Vagina (tissue), 2 donors: ENCODE results near the gene DNAJC7. TPM values are rescaled to one million over a fixed set of nuclear protein-coding genes. Genes with fewer than 3 reads are reported as not detected.

Source experiments
- DNase-seq, 2 donors: peaks; one replicate each; pipeline ENCODE4 v3.0.0-alpha.2; 2017; ENCODE audit errors: extremely low spot score in 2 of 2
- H3K27ac ChIP-seq: fragments of 200-600 bp; sonication (generic); one replicate; pipeline ENCODE4 v1.5.1; 2019
- H3K27me3 ChIP-seq: fragments of 200-600 bp; sonication (generic); one replicate; pipeline ENCODE4 v1.5.1; 2019
- H3K36me3 ChIP-seq, 2 donors: fragments of 200-600 bp; sonication (generic); one replicate each; pipeline ENCODE4 v1.5.1; 2017 to 2019
- H3K4me1 ChIP-seq: fragments of 200-600 bp; sonication (generic); one replicate; pipeline ENCODE4 v1.5.1; 2019
- H3K4me3 ChIP-seq, 2 donors: fragments of 200-600 bp; sonication (generic); 1 replicate in 1 of 2; 2 replicates in 1 of 2; pipeline ENCODE4 v1.5.1; 2016 to 2019
- H3K9me3 ChIP-seq: fragments of 200-600 bp; sonication (generic); one replicate; pipeline ENCODE4 v1.5.1; 2019
- CTCF ChIP-seq, 3 experiments: fragments of 450-650 bp in 2 of 3; fragments of 200-600 bp in 1 of 3; sonication (generic) in 1 of 3; IDR thresholded peaks; one replicate each; pipeline ENCODE4 v1.5.1; 2017 to 2019; ENCODE audit warnings: antibody characterized with exemption in 3 of 3, mild to moderate bottlenecking in 2 of 3, moderate library complexity in 2 of 3
- POLR2A ChIP-seq, 2 donors: fragments of 450-650 bp; IDR thresholded peaks; one replicate each; pipeline ENCODE4 v1.6.1; 2017; ENCODE audit warnings: antibody characterized with exemption in 2 of 2, mild to moderate bottlenecking in 2 of 2, moderate library complexity in 2 of 2
- POLR2AphosphoS5 ChIP-seq, 2 donors: sonication (generic); formaldehyde crosslinking; IDR thresholded peaks; one replicate each; pipeline ENCODE4 v1.9.0; 2017; ENCODE audit warnings: antibody characterized with exemption in 2 of 2, mild to moderate bottlenecking in 2 of 2, low read depth in 1 of 2; ENCODE audit not compliant: insufficient read depth in 1 of 2
- intact Hi-C: fragments of 100-400 bp; cut with DNase I; formaldehyde crosslinking; loops from one replicate; pipeline ENCODE4 v1.15.1; 2023
- total RNA-seq: library from RNA; depleted of rRNA; stranded (reverse); fragments of >200 nt; gene quantifications from one replicate; pipeline ENCODE4 v1.2.3, GENCODE V29; 2016

The DNAJC7 gene
- total RNA-seq, 1 donor from 2014 or later, result 60.2 TPM

- TF ChIP-seq POLR2AphosphoS5 (IDR thresholded peaks at IDR 0.05; ENCODE audit: insufficient read depth in 1 of 2, low read depth in 1 of 2) (peak in 1 of 2 donors; percentile 79), CTCF (IDR thresholded peaks at IDR 0.05) (no peak), POLR2A (IDR thresholded peaks at IDR 0.05) (peak in 1 of 2 donors; percentile 61)
- Histone ChIP-seq H3K4me1 (peaks cover 58% of the 10 kb centered on the region), H3K9me3 (no peaks in the 10 kb centered on the region), H3K27ac (peak within 1 kb of the TSS; percentile 92), H3K36me3 (peaks cover 0 to 26% of the 10 kb centered on the region in 2 donors), H3K27me3 (no peaks in the 10 kb centered on the region), H3K4me3 (peak within 1 kb of the TSS; percentile 75 to 87)
- intact Hi-C loops, result loop anchor here (5.0 kb wide), 2 partner anchors 51 to 146 kb away; partner anchors contain the start of genes DHX58 and DNAJC7
- no peak for DNase-seq
Measured at GRCh38 chr17:41966463-41967140, 50.6 kb downstream of the DNAJC7 start, which contains the start of gene CNP. Gene CNP (plus strand): TSS chr17:41966795. CDS start chr17:41966885, 90 bp downstream.

GRCh38 chr17:41965694-41966462 lies 51.4 kb downstream of the DNAJC7 start:
- no peak for DNase-seq
- Histone ChIP-seq H3K27me3 (no peaks in the 10 kb centered on the region), H3K36me3 (peaks cover 0 to 22% of the 10 kb centered on the region in 2 donors), H3K4me1 (peaks cover 52% of the 10 kb centered on the region), H3K9me3 (no peaks in the 10 kb centered on the region), H3K4me3 (peak overlapping the region; percentile 75 to 87), H3K27ac (peak overlapping the region; percentile 92)
- peak in 1 of 3 experiments; percentile 6 for TF ChIP-seq CTCF (IDR thresholded peaks at IDR 0.05)
- TF ChIP-seq POLR2AphosphoS5 (IDR thresholded peaks at IDR 0.05; ENCODE audit: insufficient read depth in 1 of 2, low read depth in 1 of 2), result peak in 1 of 2 donors; percentile 24
- no peak for TF ChIP-seq POLR2A (IDR thresholded peaks at IDR 0.05)
- intact Hi-C loops, result loop anchor here (5.0 kb wide), 2 partner anchors 51 to 146 kb away; partner anchors contain the start of genes DHX58 and DNAJC7

- Histone ChIP-seq H3K36me3 (no peaks in the 10 kb centered on the region), H3K27me3 (no peaks in the 10 kb centered on the region), H3K27ac (no peak overlapping the region), H3K4me1 (peaks cover 24% of the 10 kb centered on the region), H3K9me3 (no peaks in the 10 kb centered on the region), H3K4me3 (no peak overlapping the region)
- intact Hi-C loops, result no loop called here
- TF ChIP-seq POLR2AphosphoS5 (IDR thresholded peaks at IDR 0.05; ENCODE audit: insufficient read depth in 1 of 2, low read depth in 1 of 2) (no peak), POLR2A (IDR thresholded peaks at IDR 0.05) (no peak), CTCF (IDR thresholded peaks at IDR 0.05) (peak; percentile 53 to 93 (median 75))
- no peak for DNase-seq
Measured at GRCh38 chr17:41962768-41963434, 54.3 kb downstream of the DNAJC7 start.

GRCh38 chr17:41962111-41962510 lies 55.1 kb downstream of the DNAJC7 start:
- Histone ChIP-seq H3K4me3 (no peak overlapping the region), H3K4me1 (peaks cover 16% of the 10 kb centered on the region), H3K27me3 (no peaks in the 10 kb centered on the region), H3K36me3 (no peaks in the 10 kb centered on the region), H3K9me3 (no peaks in the 10 kb centered on the region), H3K27ac (no peak overlapping the region)
- intact Hi-C loops, result no loop called here
- TF ChIP-seq POLR2AphosphoS5 (IDR thresholded peaks at IDR 0.05; ENCODE audit: insufficient read depth in 1 of 2, low read depth in 1 of 2) (no peak), POLR2A (IDR thresholded peaks at IDR 0.05) (no peak), CTCF (IDR thresholded peaks at IDR 0.05) (no peak)
- no peak for DNase-seq
